Left ventricle myocardium inferior (tissue), 1 donor: ENCODE results near the gene SEC14L1. TPM values are rescaled to one million over a fixed set of nuclear protein-coding genes. Genes with fewer than 3 reads are reported as not detected.

Experiments used
- DNase-seq: peaks from one replicate; pipeline ENCODE4 v3.0.0-alpha.2; 2020
- H3K27ac ChIP-seq: fragments of 200-600 bp; replicated peaks from 2 replicates; pipeline ENCODE4 v1.8.0; 2021
- H3K27me3 ChIP-seq: fragments of 200-600 bp; 2 replicates; pipeline ENCODE4 v1.8.0; 2021; ENCODE audit warnings: low read depth
- H3K36me3 ChIP-seq: fragments of 200-600 bp; 2 replicates; pipeline ENCODE4 v1.8.0; 2021
- H3K4me1 ChIP-seq: fragments of 200-600 bp; 2 replicates; pipeline ENCODE4 v1.8.0; 2021
- H3K4me3 ChIP-seq: fragments of 200-600 bp; 2 replicates; pipeline ENCODE4 v1.8.0; 2021; ENCODE audit warnings: mild to moderate bottlenecking, moderate library complexity
- H3K9me3 ChIP-seq: fragments of 200-600 bp; replicated peaks from 2 replicates; pipeline ENCODE4 v1.8.0; 2021
- CTCF ChIP-seq: fragments of 200-600 bp; IDR thresholded peaks from 2 replicates; pipeline ENCODE4 v1.8.0; 2021; ENCODE audit warnings: antibody characterized with exemption, mild to moderate bottlenecking, borderline replicate concordance
- intact Hi-C: fragments of 100-400 bp; cut with micrococcal nuclease; formaldehyde crosslinking; loops from one replicate; pipeline ENCODE4 v1.11.0; 2022
- total RNA-seq: library from RNA; stranded (reverse); fragmentation: NEBNext Ultra II Directional; extraction: Animal tissue kit (Norgen Biotek cat#: 25700); gene quantifications from one replicate; pipeline ENCODE4 v1.2.1, GENCODE V29; 2021
- donor health status: DM: no; HTN: yes; CAD: no; lungs with severe emphysema.

The SEC14L1 gene
- total RNA-seq, 1 donor from 2014 or later, result 55.5 TPM

GRCh38 chr17:77186141-77186604, 45.4 kb downstream of the SEC14L1 start:
- Histone ChIP-seq H3K36me3 (peaks cover 4% of the 10 kb centered on the region), H3K27ac (peak overlapping the region; percentile 72), H3K27me3 (no peaks in the 10 kb centered on the region), H3K9me3 (no peaks in the 10 kb centered on the region), H3K4me3 (peak overlapping the region; percentile 8), H3K4me1 (peaks cover 92% of the 10 kb centered on the region)
- DNase-seq, result peak; percentile 28
- intact Hi-C loops, result no loop called here
- no peak for TF ChIP-seq CTCF

- Histone ChIP-seq H3K27ac (no peak overlapping the region), H3K4me1 (peaks cover 84% of the 10 kb centered on the region)
- intact Hi-C loops, result no loop called here
These were observed 47.6 kb downstream of the SEC14L1 start for GRCh38 chr17:77188084-77189066.

GRCh38 chr17:77189148-77189547, 48.4 kb downstream of the SEC14L1 start:
- intact Hi-C loops, result no loop called here
- Histone ChIP-seq H3K4me3 (no peak overlapping the region), H3K4me1 (peaks cover 76% of the 10 kb centered on the region)

More at GRCh38 chr17:77188084-77189066, 47.6 kb downstream of the SEC14L1 start:
- no peaks in the 10 kb centered on the region for H3K27me3 ChIP-seq
- TF ChIP-seq CTCF, result no peak
- H3K4me3 ChIP-seq, result no peak overlapping the region
- no peaks in the 10 kb centered on the region for H3K9me3 ChIP-seq
- peaks cover 26% of the 10 kb centered on the region for H3K36me3 ChIP-seq
- no peak for DNase-seq

GRCh38 chr17:77190576-77190975, 49.8 kb downstream of the SEC14L1 start:
- Histone ChIP-seq H3K4me1 (peaks cover 62% of the 10 kb centered on the region), H3K4me3 (no peak overlapping the region), H3K27me3 (no peaks in the 10 kb centered on the region), H3K27ac (no peak overlapping the region), H3K36me3 (peaks cover 48% of the 10 kb centered on the region), H3K9me3 (no peaks in the 10 kb centered on the region)
- TF ChIP-seq CTCF, result no peak
- intact Hi-C loops, result no loop called here
- no peak for DNase-seq

More at GRCh38 chr17:77189148-77189547, 48.4 kb downstream of the SEC14L1 start:
- Histone ChIP-seq H3K36me3 (peaks cover 34% of the 10 kb centered on the region), H3K27me3 (no peaks in the 10 kb centered on the region), H3K27ac (peak overlapping the region; percentile 17), H3K9me3 (no peaks in the 10 kb centered on the region)
- no peak for DNase-seq
- TF ChIP-seq CTCF, result no peak

GRCh38 chr17:77191244-77191643, 50.5 kb downstream of the SEC14L1 start:
- no peak for DNase-seq
- no peak for TF ChIP-seq CTCF
- H3K27ac ChIP-seq, result peak overlapping the region; percentile 31
- H3K4me3 ChIP-seq, result no peak overlapping the region
- no peaks in the 10 kb centered on the region for H3K9me3 ChIP-seq
- H3K36me3 ChIP-seq, result peaks cover 55% of the 10 kb centered on the region
- H3K4me1 ChIP-seq, result peaks cover 55% of the 10 kb centered on the region
- intact Hi-C loops, result no loop called here
- no peaks in the 10 kb centered on the region for H3K27me3 ChIP-seq
